Mesenteric fat pad (tissue), 1 donor: ENCODE data around the gene TUBGCP6. TPM values are rescaled to one million over a fixed set of nuclear protein-coding genes. Genes with fewer than 3 reads are reported as not detected.
"Not testable (repeated sequence)": the region's sequence is repeated elsewhere in the genome, so short reads cannot be mapped to it uniquely, and the experiment has no call there.

Experiments used
- DNase-seq: peaks from one replicate; pipeline ENCODE4 v3.0.0-alpha.2; 2020; ENCODE audit warnings: low spot score
- total RNA-seq: library from RNA; stranded (reverse); fragmentation: NEBNext Ultra II Directional; extraction: Animal tissue kit (Norgen Biotek cat#: 25700); gene quantifications from one replicate; pipeline ENCODE4 v1.2.1, GENCODE V29; 2021
- donor health status: DM: yes; HTN: yes; CAD: no.

The TUBGCP6 gene
- total RNA-seq, 1 donor from 2014 or later, result 27.6 TPM

- DNase-seq, result no peak
Observed at GRCh38 chr22:50215297-50216054, 29.3 kb downstream of the TUBGCP6 start.

- no peak for DNase-seq
Observed at GRCh38 chr22:50213263-50213662, 31.6 kb downstream of the TUBGCP6 start.

- no peak for DNase-seq
Observed at GRCh38 chr22:50211147-50211546, 33.7 kb downstream of the TUBGCP6 start.

GRCh38 chr22:50210378-50211139, 34.3 kb downstream of the TUBGCP6 start:
- DNase-seq, result no peak

- no peak for DNase-seq
Observed at GRCh38 chr22:50209893-50210292, 34.9 kb downstream of the TUBGCP6 start.

GRCh38 chr22:50208939-50209892, 35.6 kb downstream of the TUBGCP6 start:
- no peak for DNase-seq

GRCh38 chr22:50208430-50208938, 36.3 kb downstream of the TUBGCP6 start:
- no peak for DNase-seq

- no peak for DNase-seq
Observed at GRCh38 chr22:50207383-50208140, 37.3 kb downstream of the TUBGCP6 start.

GRCh38 chr22:50206599-50206998, 38.2 kb downstream of the TUBGCP6 start:
- no peak for DNase-seq

GRCh38 chr22:50205781-50206569, 38.8 kb downstream of the TUBGCP6 start:
- no peak for DNase-seq

- DNase-seq, result not testable (repeated sequence)
Observed at GRCh38 chr22:50204998-50205397, 39.8 kb downstream of the TUBGCP6 start.

- no peak for DNase-seq
Observed at GRCh38 chr22:50204571-50204970, 40.3 kb downstream of the TUBGCP6 start.

GRCh38 chr22:50203288-50203687, 41.5 kb downstream of the TUBGCP6 start:
- DNase-seq, result no peak

GRCh38 chr22:50202130-50202666, 42.6 kb downstream of the TUBGCP6 start:
- no peak for DNase-seq

GRCh38 chr22:50201191-50202129, 43.4 kb downstream of the TUBGCP6 start:
- DNase-seq, result no peak

- DNase-seq, result peak; percentile 98
Observed at GRCh38 chr22:50200461-50201190, 44.2 kb downstream of the TUBGCP6 start, which contains the start of gene SELENOO. SELENOO (plus strand) TSS chr22:50201011; CDS start chr22:50201037, 26 bp downstream.

GRCh38 chr22:50199829-50200460, 44.9 kb downstream of the TUBGCP6 start:
- DNase-seq, result no peak
